Trophoblast cell (in vitro differentiated cells and primary cell): Measurements from ENCODE around the gene KIF4A.
"Not testable (repeated sequence)": the region's sequence is repeated elsewhere in the genome, so short reads cannot be mapped to it uniquely, and the experiment has no call there.

Experiments used
- DNase-seq, 2 donors: peaks; one replicate each; pipeline ENCODE4 v3.0.0-alpha.2; 2016
- H2AFZ ChIP-seq: 2 replicates; pipeline ENCODE4 v1.6.1; 2013; ENCODE audit warnings: low read length, moderate library complexity, mild to moderate bottlenecking; ENCODE audit not compliant: insufficient read depth, poor library complexity
- H2AK5ac ChIP-seq: 2 replicates; pipeline ENCODE4 v1.6.1; 2013; ENCODE audit warnings: mild to moderate bottlenecking, low read length
- H2BK120ac ChIP-seq: 2 replicates; pipeline ENCODE4 v1.6.1; 2013; ENCODE audit warnings: low read length, mild to moderate bottlenecking, moderate library complexity; ENCODE audit not compliant: insufficient read depth, poor library complexity
- H2BK12ac ChIP-seq: 2 replicates; pipeline ENCODE4 v1.6.1; 2013; ENCODE audit warnings: mild to moderate bottlenecking, low read length, moderate library complexity
- H2BK5ac ChIP-seq: 2 replicates; pipeline ENCODE4 v1.6.1; 2013; ENCODE audit warnings: low read length, low read depth, moderate library complexity, mild to moderate bottlenecking; ENCODE audit not compliant: poor library complexity
- H3K14ac ChIP-seq: 2 replicates; pipeline ENCODE4 v1.6.1; 2013; ENCODE audit warnings: mild to moderate bottlenecking, low read length
- H3K18ac ChIP-seq: 2 replicates; pipeline ENCODE4 v1.6.1; 2013; ENCODE audit warnings: mild to moderate bottlenecking, low read length
- H3K23ac ChIP-seq: 2 replicates; pipeline ENCODE4 v1.6.1; 2013; ENCODE audit warnings: low read length
- H3K27ac ChIP-seq: 2 replicates; pipeline ENCODE4 v1.5.1; 2013; ENCODE audit warnings: low read depth, mild to moderate bottlenecking, inconsistent platforms, low read length, moderate library complexity
- H3K27me3 ChIP-seq: 2 replicates; pipeline ENCODE4 v1.6.1; 2013; ENCODE audit warnings: inconsistent platforms, mild to moderate bottlenecking, low read length, moderate library complexity; ENCODE audit not compliant: insufficient read depth
- H3K36me3 ChIP-seq, 2 experiments: 1 replicate in 1 of 2; 2 replicates in 1 of 2; pipeline ENCODE4 v1.6.1; 2013; ENCODE audit warnings: low read length in 2 of 2, mild to moderate bottlenecking in 2 of 2, moderate library complexity in 1 of 2; ENCODE audit not compliant: insufficient read depth in 2 of 2, control insufficient read depth in 1 of 2
- H3K4ac ChIP-seq: 2 replicates; pipeline ENCODE4 v1.6.1; 2013; ENCODE audit warnings: low read depth, mild to moderate bottlenecking, low read length, moderate library complexity
- H3K4me1 ChIP-seq, 2 experiments: 1 replicate in 1 of 2; 2 replicates in 1 of 2; pipeline ENCODE4 v1.6.1; 2013; ENCODE audit warnings: low read length in 2 of 2, mild to moderate bottlenecking in 2 of 2, moderate library complexity in 1 of 2; ENCODE audit not compliant: insufficient read depth in 2 of 2, control insufficient read depth in 1 of 2
- H3K4me2 ChIP-seq: 2 replicates; pipeline ENCODE4 v1.6.1; 2013; ENCODE audit warnings: inconsistent platforms, mild to moderate bottlenecking, low read length, moderate library complexity
- H3K4me3 ChIP-seq: 2 replicates; pipeline ENCODE4 v1.5.1; 2013; ENCODE audit warnings: mild to moderate bottlenecking, low read depth, low read length, inconsistent platforms
- H3K79me1 ChIP-seq: one replicate; pipeline ENCODE4 v1.6.1; 2013; ENCODE audit warnings: low read length
- H3K79me2 ChIP-seq: 2 replicates; pipeline ENCODE4 v1.6.1; 2013; ENCODE audit warnings: low read length, mild to moderate bottlenecking; ENCODE audit not compliant: control insufficient read depth, insufficient read depth, poor library complexity
- H3K9ac ChIP-seq: 2 replicates; pipeline ENCODE4 v1.6.1; 2013; ENCODE audit warnings: mild to moderate bottlenecking, low read length
- H3K9me3 ChIP-seq: 2 replicates; pipeline ENCODE4 v1.6.1; 2013; ENCODE audit warnings: low read depth, mild to moderate bottlenecking, control low read depth, inconsistent platforms, low read length; ENCODE audit not compliant: insufficient read depth
- H4K12ac ChIP-seq: 2 replicates; pipeline ENCODE4 v1.6.1; 2013; ENCODE audit warnings: low read depth, mild to moderate bottlenecking, low read length, moderate library complexity
- H4K8ac ChIP-seq: 2 replicates; pipeline ENCODE4 v1.6.1; 2013; ENCODE audit warnings: low read depth, mild to moderate bottlenecking, low read length, moderate library complexity
- H4K91ac ChIP-seq: one replicate; pipeline ENCODE4 v1.6.1; 2013; ENCODE audit warnings: low read depth, mild to moderate bottlenecking, low read length, moderate library complexity
- WGBS: extraction: QIAGEN DNeasy Blood & Tissue Kit; methylation state at CpG from one replicate; pipeline ENCODE4 v1.1.7; 2013; ENCODE audit warnings: missing lambda C conversion rate; ENCODE audit not compliant: insufficient read length, insufficient coverage; ENCODE audit errors: extremely low coverage; 5-methylcytosine and 5-hydroxymethylcytosine counted together

KIF4A gene

DNA sequence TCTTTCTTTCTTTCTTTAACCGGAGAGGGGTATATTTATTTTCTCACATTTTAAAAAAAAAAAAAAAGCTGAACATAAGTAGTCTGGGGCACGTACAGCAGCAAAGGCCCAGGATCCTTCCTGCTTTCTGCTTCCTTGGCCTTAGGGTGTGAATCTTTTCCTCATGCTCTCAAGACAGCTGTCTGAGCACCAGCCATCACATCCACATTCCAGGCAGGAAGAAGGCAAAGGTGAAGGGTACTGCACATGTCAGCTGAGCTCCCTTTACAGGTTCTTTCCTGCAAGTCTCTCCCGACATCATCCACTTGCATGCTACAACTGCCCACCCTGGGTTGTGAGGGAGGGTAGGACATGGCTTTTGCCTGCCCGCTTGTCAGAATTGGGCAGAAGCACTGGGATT is 69.6 kb downstream of the KIF4A start:
- Histone ChIP-seq H2BK12ac (no peak overlapping the region), H2AFZ (no peak overlapping the region), H3K27ac (no peak overlapping the region), H3K79me1 (no peaks in the 10 kb centered on the region), H2AK5ac (no peak overlapping the region), H3K9ac (no peak overlapping the region), H3K4ac (no peak overlapping the region), H3K4me1 (no peaks in the 10 kb centered on the region), H2BK120ac (no peak overlapping the region), H3K27me3 (no peaks in the 10 kb centered on the region), H3K4me3 (no peak overlapping the region), H3K4me2 (no peak overlapping the region), H2BK5ac (no peak overlapping the region), H3K9me3 (no peaks in the 10 kb centered on the region), H3K18ac (no peak overlapping the region), H3K23ac (no peak overlapping the region), H3K36me3 (peaks cover 16 to 19% of the 10 kb centered on the region in 2 experiments), H3K79me2 (no peaks in the 10 kb centered on the region), H4K8ac (no peak overlapping the region), H4K91ac (no peak overlapping the region), H3K14ac (no peak overlapping the region), H4K12ac (no peak overlapping the region)
- DNase-seq, result no peak
- no CpG with 5 or more reads among the region's 4 CpGs for WGBS

GRCh38 chrX:70360366-70360765 is 70.5 kb downstream of the KIF4A start:
- no peak overlapping the region for H3K4me2 ChIP-seq
- no peak overlapping the region for H2BK12ac ChIP-seq
- peaks cover 11 to 16% of the 10 kb centered on the region in 2 experiments for H3K36me3 ChIP-seq
- no peak overlapping the region for H2AFZ ChIP-seq
- WGBS, result no CpG with 5 or more reads among the region's 10 CpGs
- H3K27me3 ChIP-seq, result no peaks in the 10 kb centered on the region
- no peak overlapping the region for H3K23ac ChIP-seq
- H2BK5ac ChIP-seq, result no peak overlapping the region
- H3K4me3 ChIP-seq, result no peak overlapping the region
- H4K91ac ChIP-seq, result no peak overlapping the region
- H4K12ac ChIP-seq, result no peak overlapping the region
- no peaks in the 10 kb centered on the region for H3K9me3 ChIP-seq
- DNase-seq, result peak; percentile 4 to 26
- no peaks in the 10 kb centered on the region for H3K79me1 ChIP-seq
- no peak overlapping the region for H3K9ac ChIP-seq
- H2AK5ac ChIP-seq, result no peak overlapping the region
- no peaks in the 10 kb centered on the region for H3K79me2 ChIP-seq
- no peak overlapping the region for H2BK120ac ChIP-seq
- H3K4me1 ChIP-seq, result no peaks in the 10 kb centered on the region
- no peak overlapping the region for H3K4ac ChIP-seq
- H3K18ac ChIP-seq, result no peak overlapping the region
- H3K14ac ChIP-seq, result no peak overlapping the region
- no peak overlapping the region for H3K27ac ChIP-seq
- no peak overlapping the region for H4K8ac ChIP-seq

DNA sequence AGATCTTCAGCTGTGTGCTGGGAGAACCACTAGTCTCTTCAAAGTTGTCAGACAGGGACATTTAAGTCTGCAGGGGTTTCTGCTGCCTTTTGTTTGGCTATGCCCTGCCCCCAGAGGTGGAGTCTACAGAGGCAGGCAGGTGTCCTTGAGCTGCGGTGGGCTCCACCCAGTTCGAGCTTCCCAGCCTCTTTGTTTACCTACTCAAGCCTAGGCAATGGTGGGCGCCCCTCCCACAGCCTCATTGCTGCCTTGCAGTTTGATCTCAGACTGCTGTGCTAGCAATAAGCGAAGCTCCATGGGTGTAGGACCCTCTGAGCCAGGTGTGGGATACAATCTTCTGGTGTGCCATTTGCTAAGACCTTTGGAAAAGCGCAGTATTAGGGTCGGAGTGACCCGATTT is 78.8 kb downstream of the KIF4A start:
- not testable (repeated sequence) for H3K9me3 ChIP-seq, H3K23ac ChIP-seq, H3K79me2 ChIP-seq, DNase-seq, H2AFZ ChIP-seq, H3K4me3 ChIP-seq, H3K36me3 ChIP-seq, H3K27ac ChIP-seq, H4K8ac ChIP-seq, H3K79me1 ChIP-seq, H3K4me2 ChIP-seq, H2AK5ac ChIP-seq, H3K27me3 ChIP-seq, H3K9ac ChIP-seq, H4K91ac ChIP-seq, H3K18ac ChIP-seq, H3K14ac ChIP-seq, H4K12ac ChIP-seq, H3K4ac ChIP-seq, H2BK120ac ChIP-seq, H2BK5ac ChIP-seq, H2BK12ac ChIP-seq, H3K4me1 ChIP-seq
- WGBS, result no CpG with 5 or more reads among the region's 7 CpGs

- H2AK5ac ChIP-seq, result no peak overlapping the region
- H3K23ac ChIP-seq, result no peak overlapping the region
- no peaks in the 10 kb centered on the region for H3K79me1 ChIP-seq
- H2BK5ac ChIP-seq, result no peak overlapping the region
- no peak overlapping the region for H3K14ac ChIP-seq
- no peak overlapping the region for H2BK120ac ChIP-seq
- H4K12ac ChIP-seq, result no peak overlapping the region
- H4K8ac ChIP-seq, result no peak overlapping the region
- peaks cover 0 to 3% of the 10 kb centered on the region in 2 experiments for H3K36me3 ChIP-seq
- H2AFZ ChIP-seq, result no peak overlapping the region
- no peak overlapping the region for H3K18ac ChIP-seq
- no peak overlapping the region for H3K4me3 ChIP-seq
- no peak for DNase-seq
- no peak overlapping the region for H3K4ac ChIP-seq
- no peaks in the 10 kb centered on the region for H3K4me1 ChIP-seq
- WGBS, result no CpG with 5 or more reads among the region's 2 CpGs
- no peak overlapping the region for H3K4me2 ChIP-seq
- no peak overlapping the region for H4K91ac ChIP-seq
- H3K79me2 ChIP-seq, result no peaks in the 10 kb centered on the region
- H3K9me3 ChIP-seq, result no peaks in the 10 kb centered on the region
- H2BK12ac ChIP-seq, result no peak overlapping the region
- no peaks in the 10 kb centered on the region for H3K27me3 ChIP-seq
- no peak overlapping the region for H3K27ac ChIP-seq
- no peak overlapping the region for H3K9ac ChIP-seq
Observed at GRCh38 chrX:70386235-70386634, 96.3 kb downstream of the KIF4A start.
